Measurements from ENCODE around the gene POLR2E. TPM values are rescaled to one million over a fixed set of nuclear protein-coding genes. Genes with fewer than 3 reads are reported as not detected.

POLR2E gene
- total and polyA plus RNA-seq, 9 of the 15 experiments (the other 6 are each of a cell fraction or from before 2014, with no cell fraction given) = 3.4 to 413 (median 244) TPM

GRCh38 chr19:1063030-1063908, 31.9 kb downstream of the POLR2E start (continued):
- no peak for TF ChIP-seq CCNT2 (IDR thresholded peaks at IDR 0.05; ENCODE audit: borderline replicate concordance, extremely low read depth, insufficient read length, low read depth, low read length)
- 0 out of 2 replicates have a peak, but pooled peaks have one; percentile 55 for TF ChIP-seq HDGF (IDR thresholded peaks at IDR 0.05)
- TF ChIP-seq JUND (IDR thresholded peaks at IDR 0.05; ENCODE audit: borderline replicate concordance, low read depth, low read length) = 0 out of 2 replicates have a peak, but pooled peaks have one; percentile 5
- no peak for TF ChIP-seq JUND (tag; IDR thresholded peaks at IDR 0.05; ENCODE audit: borderline replicate concordance, low read depth, low read length)
- no peak for TF ChIP-seq ZNF217 (CRISPR knock-in tag; IDR thresholded peaks at IDR 0.05)
- peak; percentile 36; the same call in 1 of the 2 replicates for TF ChIP-seq ZNF263 (CRISPR knock-in tag; IDR thresholded peaks at IDR 0.05; ENCODE audit: borderline replicate concordance)
- TF ChIP-seq RAD21 (CRISPR knock-in tag; conservative IDR thresholded peaks at IDR 0.05 in 1 of 2, IDR thresholded peaks at IDR 0.05 in 1 of 2) = no peak
- no peak for TF ChIP-seq ZNF384 (IDR thresholded peaks at IDR 0.05; ENCODE audit: low read depth, low read length)
- no peak for TF ChIP-seq ZBTB40 (IDR thresholded peaks at IDR 0.05)
- no peak for TF ChIP-seq ZBTB40 (CRISPR knock-in tag; IDR thresholded peaks at IDR 0.05)
- no peak for TF ChIP-seq HMG20B (CRISPR knock-in tag; IDR thresholded peaks at IDR 0.05)
- TF ChIP-seq MIER1 (IDR thresholded peaks at IDR 0.05; ENCODE audit: low read depth) = no peak
- peak; percentile 14; the same call in 1 of the 2 replicates for TF ChIP-seq CREM (IDR thresholded peaks at IDR 0.05; ENCODE audit: low read depth)
- TF ChIP-seq RBM22 (IDR thresholded peaks at IDR 0.05; ENCODE audit: low read depth, low read length, poor library complexity, severe bottlenecking) = peak; percentile 48
- no peak for TF ChIP-seq GATAD2A (IDR thresholded peaks at IDR 0.05)
- TF ChIP-seq MBD2 (IDR thresholded peaks at IDR 0.05; ENCODE audit: borderline replicate concordance, low read depth) = peak; percentile 56; the same call in 1 of the 2 replicates
- TF ChIP-seq RNF2 (IDR thresholded peaks at IDR 0.05) = no peak
- TF ChIP-seq C11orf30 (IDR thresholded peaks at IDR 0.05; ENCODE audit: low read depth) = no peak
- TF ChIP-seq ZNF561 (CRISPR knock-in tag; conservative IDR thresholded peaks at IDR 0.05) = no peak

Measured in K562 (cell line).